ENCODE results near the gene MAGEH1. TPM values are rescaled to one million over a fixed set of nuclear protein-coding genes. Genes with fewer than 3 reads are reported as not detected.

Gene MAGEH1
- total and polyA plus RNA-seq, 2 of the 8 experiments (the other 6 are each of a cell fraction or from before 2014, with no cell fraction given), result 9.4 to 13.4 TPM

DNA sequence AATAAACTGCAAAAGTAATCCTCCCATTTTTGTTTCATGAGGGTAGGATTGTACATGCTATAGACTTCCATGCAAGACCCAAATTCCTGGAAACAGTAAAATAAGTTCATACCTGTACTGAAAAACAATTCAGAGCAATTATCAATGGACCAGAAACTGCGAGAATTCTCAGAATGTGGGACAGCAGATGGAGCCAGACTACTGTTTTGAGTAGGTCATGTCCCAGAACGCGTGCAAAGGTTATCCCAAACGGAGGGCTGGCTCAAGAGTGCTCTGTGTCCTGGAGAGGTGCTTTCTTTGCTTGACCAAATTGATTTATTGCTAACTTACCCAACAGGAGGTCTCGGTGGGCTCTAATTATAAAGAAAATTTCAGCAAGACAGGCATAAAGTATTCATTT is 1.7 kb upstream of the MAGEH1 start:
- 46% methylated on average over 5 of the region's 5 CpGs; no CpG with 5 or more reads in 1 of the 2 experiments for WGBS, 2 experiments (ENCODE audit: extremely low coverage in 1 of 2, insufficient coverage in 1 of 2, insufficient read length in 1 of 2, insufficient replicate concordance in 2 of 2, low coverage in 1 of 2, low lambda C conversion rate in 2 of 2, missing lambda C conversion rate in 1 of 2)
- Histone ChIP-seq H2BK15ac (ENCODE audit: low read length) (no peak overlapping the region), H3K4me2 (ENCODE audit: insufficient read depth in 1 of 2, low read depth in 2 of 2, low read length in 2 of 2) (no peak overlapping the region), H3K4me1 (replicated peaks in 1 of 4; ENCODE audit: control insufficient read depth in 3 of 4, insufficient read depth in 4 of 4, low read length in 3 of 4) (no peaks in the 10 kb centered on the region), H3K18ac (ENCODE audit: extremely low read depth, low read length) (no peak overlapping the region), H2BK12ac (ENCODE audit: low read depth, low read length) (no peak overlapping the region), H3K4ac (replicated peaks; ENCODE audit: insufficient read length, low read depth, low read length) (no peak overlapping the region), H2BK5ac (ENCODE audit: low read depth, low read length) (no peak overlapping the region), H3K14ac (ENCODE audit: insufficient read length) (no peak overlapping the region), H3K79me1 (ENCODE audit: low read depth, low read length) (no peaks in the 10 kb centered on the region), H3K23ac (ENCODE audit: insufficient read length) (no peak overlapping the region), H2AFZ (ENCODE audit: low read length) (no peak overlapping the region), H3K79me2 (ENCODE audit: control insufficient read depth in 1 of 2, insufficient read depth in 2 of 2, low read length in 2 of 2) (no peaks in the 10 kb centered on the region), H2BK20ac (ENCODE audit: low read length) (no peak overlapping the region), H3K27me3 (replicated peaks in 1 of 4; ENCODE audit: control insufficient read depth in 3 of 4, extremely low read depth in 1 of 4, insufficient read depth in 3 of 4, low read length in 3 of 4) (no peaks in the 10 kb centered on the region), H3K9me3 (ENCODE audit: insufficient read depth in 2 of 2, low read depth in 1 of 2, low read length in 1 of 2) (no peaks in the 10 kb centered on the region; a peak in 1 of 4 replicates), H4K91ac (replicated peaks; ENCODE audit: insufficient read length, low read length) (no peak overlapping the region), H2AK5ac (ENCODE audit: low read depth, low read length) (no peak overlapping the region), H2BK120ac (replicated peaks; ENCODE audit: low read depth, low read length) (no peak overlapping the region), H3K36me3 (ENCODE audit: control insufficient read depth in 2 of 4, insufficient read depth in 4 of 4, low read length in 3 of 4) (no peaks in the 10 kb centered on the region), H3K9ac (replicated peaks in 1 of 4; ENCODE audit: extremely low read depth in 1 of 4, low read depth in 3 of 4, low read length in 3 of 4) (no peak overlapping the region), H4K20me1 (replicated peaks in 1 of 2; ENCODE audit: control insufficient read depth in 1 of 2, insufficient read depth in 2 of 2, low read length in 2 of 2) (no peaks in the 10 kb centered on the region), H4K5ac (ENCODE audit: insufficient read length, low read depth, low read length) (no peak overlapping the region), H3K4me3 (ENCODE audit: extremely low read depth in 1 of 4, insufficient read depth in 2 of 4, low read depth in 3 of 4, low read length in 4 of 4) (no peak overlapping the region), H3K56ac (replicated peaks; ENCODE audit: insufficient read length, low read depth, low read length) (no peak overlapping the region), H4K8ac (ENCODE audit: extremely low read depth, insufficient read depth, low read length) (no peak overlapping the region), H3K27ac (ENCODE audit: low read depth, low read length) (no peak overlapping the region), H3K23me2 (ENCODE audit: low read depth, low read length) (no peaks in the 10 kb centered on the region)
- FAIRE-seq, result no peak
- no peak for TF ChIP-seq CBX8 (IDR thresholded peaks at IDR 0.05; ENCODE audit: borderline replicate concordance, low read depth, low read length)
- TF ChIP-seq RAD21 (IDR thresholded peaks at IDR 0.05 in 1 of 2, conservative IDR thresholded peaks at IDR 0.05 in 1 of 2; ENCODE audit: low read depth in 2 of 2, low read length in 2 of 2), result peak; percentile 33 to 49; a peak in 3 of 4 replicates
- TF ChIP-seq, protein P1, sequence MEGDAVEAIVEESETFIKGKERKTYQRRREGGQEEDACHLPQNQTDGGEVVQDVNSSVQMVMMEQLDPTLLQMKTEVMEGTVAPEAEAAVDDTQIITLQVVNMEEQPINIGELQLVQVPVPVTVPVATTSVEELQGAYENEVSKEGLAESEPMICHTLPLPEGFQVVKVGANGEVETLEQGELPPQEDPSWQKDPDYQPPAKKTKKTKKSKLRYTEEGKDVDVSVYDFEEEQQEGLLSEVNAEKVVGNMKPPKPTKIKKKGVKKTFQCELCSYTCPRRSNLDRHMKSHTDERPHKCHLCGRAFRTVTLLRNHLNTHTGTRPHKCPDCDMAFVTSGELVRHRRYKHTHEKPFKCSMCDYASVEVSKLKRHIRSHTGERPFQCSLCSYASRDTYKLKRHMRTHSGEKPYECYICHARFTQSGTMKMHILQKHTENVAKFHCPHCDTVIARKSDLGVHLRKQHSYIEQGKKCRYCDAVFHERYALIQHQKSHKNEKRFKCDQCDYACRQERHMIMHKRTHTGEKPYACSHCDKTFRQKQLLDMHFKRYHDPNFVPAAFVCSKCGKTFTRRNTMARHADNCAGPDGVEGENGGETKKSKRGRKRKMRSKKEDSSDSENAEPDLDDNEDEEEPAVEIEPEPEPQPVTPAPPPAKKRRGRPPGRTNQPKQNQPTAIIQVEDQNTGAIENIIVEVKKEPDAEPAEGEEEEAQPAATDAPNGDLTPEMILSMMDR (IDR thresholded peaks at IDR 0.05; ENCODE audit: control extremely low read depth in 1 of 3, insufficient read depth in 1 of 3, low read depth in 1 of 3, low read length in 3 of 3), result peak in 1 of 3 experiments; percentile 7; a peak in 1 of 4 replicates
- no peak for DNase-seq (ENCODE audit: low read depth in 1 of 2, low spot score in 2 of 2)
- CTCF ChIA-PET (ENCODE audit: partially characterized antibody), result no interaction called here
- POLR2A ChIA-PET (ENCODE audit: partially characterized antibody), result no interaction called here
